Measurements from ENCODE around the gene TMEM200A. TPM values are rescaled to one million over a fixed set of nuclear protein-coding genes. Genes with fewer than 3 reads are reported as not detected.

The TMEM200A gene
- total RNA-seq, 1 experiment from 2014 or later = 0.40 TPM

DNA sequence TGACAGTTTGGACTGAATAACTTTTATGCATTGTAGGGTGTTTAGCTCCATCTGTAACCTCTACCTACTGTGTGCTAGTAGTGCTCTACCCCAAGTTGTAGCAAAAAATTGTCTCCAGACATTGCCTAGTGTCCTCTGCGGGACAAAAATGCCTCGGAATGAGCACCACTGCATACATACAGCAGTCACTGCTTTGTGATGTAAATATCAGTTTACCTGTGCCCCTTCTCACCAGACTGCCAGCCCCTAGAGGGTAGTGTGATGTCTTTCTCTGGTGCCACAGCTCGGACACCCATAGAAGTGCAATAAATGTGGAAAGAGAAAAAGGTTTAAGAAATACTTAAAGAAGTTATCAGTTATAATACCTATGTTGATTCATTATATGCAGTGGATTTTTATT, 25.1 kb downstream of the TMEM200A start:
- POLR2A ChIA-PET (ENCODE audit: unreplicated experiment) = no interaction called here
- H2AFZ ChIP-seq (ENCODE audit: low read length) = no peak overlapping the region
- no peaks in the 10 kb centered on the region for H3K9me3 ChIP-seq (ENCODE audit: low read length)
- DNase-seq (no peak), ATAC-seq (no peak)
- TF ChIP-seq EZH2 (IDR thresholded peaks at IDR 0.05; ENCODE audit: low read length, unreplicated experiment) (no peak), EZH2phosphoT487 (IDR thresholded peaks at IDR 0.05; ENCODE audit: borderline replicate concordance, low read length) (no peak)
- TF ChIP-seq, protein P1, sequence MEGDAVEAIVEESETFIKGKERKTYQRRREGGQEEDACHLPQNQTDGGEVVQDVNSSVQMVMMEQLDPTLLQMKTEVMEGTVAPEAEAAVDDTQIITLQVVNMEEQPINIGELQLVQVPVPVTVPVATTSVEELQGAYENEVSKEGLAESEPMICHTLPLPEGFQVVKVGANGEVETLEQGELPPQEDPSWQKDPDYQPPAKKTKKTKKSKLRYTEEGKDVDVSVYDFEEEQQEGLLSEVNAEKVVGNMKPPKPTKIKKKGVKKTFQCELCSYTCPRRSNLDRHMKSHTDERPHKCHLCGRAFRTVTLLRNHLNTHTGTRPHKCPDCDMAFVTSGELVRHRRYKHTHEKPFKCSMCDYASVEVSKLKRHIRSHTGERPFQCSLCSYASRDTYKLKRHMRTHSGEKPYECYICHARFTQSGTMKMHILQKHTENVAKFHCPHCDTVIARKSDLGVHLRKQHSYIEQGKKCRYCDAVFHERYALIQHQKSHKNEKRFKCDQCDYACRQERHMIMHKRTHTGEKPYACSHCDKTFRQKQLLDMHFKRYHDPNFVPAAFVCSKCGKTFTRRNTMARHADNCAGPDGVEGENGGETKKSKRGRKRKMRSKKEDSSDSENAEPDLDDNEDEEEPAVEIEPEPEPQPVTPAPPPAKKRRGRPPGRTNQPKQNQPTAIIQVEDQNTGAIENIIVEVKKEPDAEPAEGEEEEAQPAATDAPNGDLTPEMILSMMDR (conservative IDR thresholded peaks at IDR 0.05; ENCODE audit: low read depth, low read length) = no peak
- CTCF ChIA-PET = no interaction called here
- H3K27me3 ChIP-seq (ENCODE audit: low read length) = peaks cover 19% of the 10 kb centered on the region; the same call in 1 of the 2 replicates
- no peaks in the 10 kb centered on the region for H3K79me2 ChIP-seq (ENCODE audit: low read length)
- no TSS peak for BruUV-seq (replicated peaks)
- intact Hi-C loops (cut with micrococcal nuclease) = no loop called here
- no peak overlapping the region for H3K27ac ChIP-seq (ENCODE audit: low read length)
- no peaks in the 10 kb centered on the region for H3F3A ChIP-seq (ENCODE audit: low read length, unreplicated experiment)
- H3K4me3 ChIP-seq (ENCODE audit: low read length) = no peak overlapping the region
- no peaks in the 10 kb centered on the region for H3K4me1 ChIP-seq (ENCODE audit: insufficient read depth, low read length)
- H4K20me1 ChIP-seq (ENCODE audit: low read length) = no peaks in the 10 kb centered on the region
- no peaks in the 10 kb centered on the region for H3K36me3 ChIP-seq (ENCODE audit: low read depth, low read length)
- H3K9me2 ChIP-seq (replicated peaks; ENCODE audit: low read length) = no peaks in the 10 kb centered on the region
- no peak overlapping the region for H3K9ac ChIP-seq (ENCODE audit: low read length)
- no peak overlapping the region for H3K4me2 ChIP-seq (ENCODE audit: low read length)

DNA sequence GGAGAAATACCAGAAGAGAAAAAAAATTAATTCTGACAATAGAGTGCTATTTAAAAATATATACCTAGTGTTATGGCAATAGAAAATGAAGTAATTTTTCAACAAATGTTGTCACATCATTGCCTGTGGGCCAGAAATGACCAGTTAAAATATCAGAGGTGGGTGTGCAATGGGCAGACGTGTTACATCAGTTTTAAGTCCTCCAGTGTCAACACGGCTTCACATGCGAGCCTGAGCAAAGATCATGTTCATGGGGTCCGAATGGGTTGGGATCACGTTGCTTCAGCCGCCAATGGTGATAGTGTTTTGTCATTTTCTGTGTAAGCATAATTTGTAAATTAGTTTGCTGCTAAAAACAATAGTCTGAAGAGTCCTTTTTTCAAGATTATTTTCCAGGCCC, 27.5 kb downstream of the TMEM200A start:
- TF ChIP-seq EZH2 (IDR thresholded peaks at IDR 0.05; ENCODE audit: low read length, unreplicated experiment) (no peak), EZH2phosphoT487 (IDR thresholded peaks at IDR 0.05; ENCODE audit: borderline replicate concordance, low read length) (no peak)
- TF ChIP-seq, protein P1 (conservative IDR thresholded peaks at IDR 0.05; ENCODE audit: low read depth, low read length) = no peak
- Histone ChIP-seq H3K79me2 (ENCODE audit: low read length) (no peaks in the 10 kb centered on the region), H3F3A (ENCODE audit: low read length, unreplicated experiment) (no peaks in the 10 kb centered on the region), H3K4me1 (ENCODE audit: insufficient read depth, low read length) (no peaks in the 10 kb centered on the region), H3K9ac (ENCODE audit: low read length) (no peak overlapping the region), H3K27me3 (ENCODE audit: low read length) (peaks cover 9% of the 10 kb centered on the region; the same call in 1 of the 2 replicates), H3K9me2 (replicated peaks; ENCODE audit: low read length) (no peaks in the 10 kb centered on the region), H2AFZ (ENCODE audit: low read length) (no peak overlapping the region), H3K36me3 (ENCODE audit: low read depth, low read length) (no peaks in the 10 kb centered on the region), H3K9me3 (ENCODE audit: low read length) (no peaks in the 10 kb centered on the region), H4K20me1 (ENCODE audit: low read length) (no peaks in the 10 kb centered on the region), H3K4me3 (ENCODE audit: low read length) (no peak overlapping the region), H3K4me2 (ENCODE audit: low read length) (no peak overlapping the region), H3K27ac (ENCODE audit: low read length) (no peak overlapping the region)
- ChIA-PET CTCF (no interaction called here), POLR2A (ENCODE audit: unreplicated experiment) (no interaction called here)
- BruUV-seq (replicated peaks) = no TSS peak
- intact Hi-C loops (cut with micrococcal nuclease) = no loop called here
- ATAC-seq = no peak
- no peak for DNase-seq

DNA sequence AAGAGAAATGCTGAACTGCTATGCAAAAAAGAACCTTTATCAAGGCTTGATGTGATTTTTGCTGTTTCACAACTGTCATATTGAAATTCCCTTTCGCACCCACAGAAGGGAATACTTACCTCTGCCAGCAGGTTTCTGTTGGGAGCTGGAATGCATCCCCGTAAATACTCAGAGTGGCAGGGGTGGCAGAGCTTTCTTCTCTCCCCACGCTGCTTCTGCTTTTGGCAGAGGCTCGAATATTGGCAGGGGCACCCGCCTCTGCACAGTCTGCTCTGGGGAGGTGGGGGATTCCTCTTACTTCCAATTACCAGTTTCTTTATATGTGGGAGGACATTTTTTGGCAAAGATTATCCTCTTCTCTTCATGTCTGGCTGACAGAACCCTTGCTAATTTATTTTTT, 28.4 kb downstream of the TMEM200A start:
- Histone ChIP-seq H3K36me3 (ENCODE audit: low read depth, low read length) (no peaks in the 10 kb centered on the region), H3K9ac (ENCODE audit: low read length) (no peak overlapping the region), H3K4me1 (ENCODE audit: insufficient read depth, low read length) (no peaks in the 10 kb centered on the region), H2AFZ (ENCODE audit: low read length) (no peak overlapping the region), H4K20me1 (ENCODE audit: low read length) (no peaks in the 10 kb centered on the region), H3K27me3 (ENCODE audit: low read length) (peaks cover 9% of the 10 kb centered on the region; the same call in 1 of the 2 replicates), H3K79me2 (ENCODE audit: low read length) (no peaks in the 10 kb centered on the region), H3K4me3 (ENCODE audit: low read length) (no peak overlapping the region), H3F3A (ENCODE audit: low read length, unreplicated experiment) (no peaks in the 10 kb centered on the region), H3K9me3 (ENCODE audit: low read length) (no peaks in the 10 kb centered on the region), H3K27ac (ENCODE audit: low read length) (no peak overlapping the region), H3K4me2 (ENCODE audit: low read length) (no peak overlapping the region), H3K9me2 (replicated peaks; ENCODE audit: low read length) (no peaks in the 10 kb centered on the region)
- TF ChIP-seq, protein P1 (conservative IDR thresholded peaks at IDR 0.05; ENCODE audit: low read depth, low read length) = no peak
- no peak for TF ChIP-seq EZH2 (IDR thresholded peaks at IDR 0.05; ENCODE audit: low read length, unreplicated experiment)
- TF ChIP-seq EZH2phosphoT487 (IDR thresholded peaks at IDR 0.05; ENCODE audit: borderline replicate concordance, low read length) = no peak
- DNase-seq (no peak), ATAC-seq (no peak)
- intact Hi-C loops (cut with micrococcal nuclease) = no loop called here
- ChIA-PET CTCF (no interaction called here), POLR2A (ENCODE audit: unreplicated experiment) (no interaction called here)
- no TSS peak for BruUV-seq (replicated peaks)
